ENCODE results near the gene DAG1.

Gene DAG1

DNA sequence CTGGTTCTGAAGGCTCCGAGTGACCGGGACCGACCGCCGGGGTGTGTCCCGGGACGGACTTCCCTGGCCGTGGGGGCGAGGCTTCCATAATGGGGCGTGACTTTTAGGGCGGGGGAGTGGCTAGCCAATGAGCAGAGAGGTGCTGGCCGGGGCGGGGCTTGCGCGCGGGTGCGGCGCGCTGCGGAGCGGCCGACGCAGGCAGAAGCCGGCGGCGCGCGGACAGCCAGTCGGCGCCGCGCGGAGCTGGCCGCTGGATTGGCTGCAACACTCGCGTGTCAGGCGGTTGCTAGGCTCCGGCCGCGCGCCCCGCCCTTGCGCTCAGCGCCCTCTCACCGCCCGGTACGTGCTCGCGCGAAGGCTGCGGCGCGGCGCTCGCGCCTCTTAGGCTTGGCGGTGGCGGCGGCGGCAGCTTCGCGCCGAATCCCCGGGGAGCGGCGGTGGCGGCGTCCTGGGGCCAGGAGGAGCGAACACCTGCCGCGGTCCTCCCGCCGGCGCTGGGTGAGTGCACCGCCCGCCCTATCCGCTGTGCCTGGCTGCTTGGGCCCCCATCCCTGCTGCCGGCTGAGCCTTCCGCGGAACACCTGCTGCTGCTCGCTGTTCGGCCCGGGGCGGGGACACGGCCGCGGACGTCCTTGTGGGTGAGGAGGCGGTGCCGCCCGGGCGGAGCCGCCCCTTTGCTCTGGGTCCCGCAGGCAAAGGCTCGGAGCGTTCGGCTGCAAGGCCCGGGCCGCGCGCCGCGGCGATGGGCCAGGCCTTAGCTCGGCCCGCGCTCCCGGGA lies at the start of gene DAG1:
DAG1 (plus strand) TSS at position 332 of the 778 bp plus-strand sequence. CDS start 40,268 bp downstream, outside the sequence.
- DNase-seq = peak; percentile 85

DNA sequence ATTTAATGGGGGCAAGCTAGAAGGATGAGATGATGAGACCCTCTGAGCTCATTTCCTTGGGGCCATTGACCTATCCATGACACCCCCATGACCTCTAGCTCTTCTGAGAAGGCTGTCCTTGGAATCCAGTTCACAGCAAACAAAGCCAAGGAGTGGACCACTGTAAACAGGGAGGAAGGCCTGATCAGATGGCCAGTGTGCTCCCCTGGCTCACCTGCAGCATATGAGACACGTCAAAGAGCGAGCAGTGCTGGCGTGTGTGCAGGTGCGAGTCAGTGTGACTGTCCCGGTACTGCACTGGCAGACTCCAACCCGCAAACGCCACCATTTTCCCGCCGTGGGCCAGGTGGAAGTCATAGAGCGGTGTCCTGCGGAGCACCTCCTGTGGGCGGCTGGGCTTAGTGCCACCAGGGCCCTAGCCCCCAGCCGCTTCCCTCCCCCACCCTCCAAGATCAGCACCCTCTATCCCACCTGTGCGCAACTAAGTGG lies 48.1 kb upstream of the DAG1 start:
- no peak for DNase-seq

DNA sequence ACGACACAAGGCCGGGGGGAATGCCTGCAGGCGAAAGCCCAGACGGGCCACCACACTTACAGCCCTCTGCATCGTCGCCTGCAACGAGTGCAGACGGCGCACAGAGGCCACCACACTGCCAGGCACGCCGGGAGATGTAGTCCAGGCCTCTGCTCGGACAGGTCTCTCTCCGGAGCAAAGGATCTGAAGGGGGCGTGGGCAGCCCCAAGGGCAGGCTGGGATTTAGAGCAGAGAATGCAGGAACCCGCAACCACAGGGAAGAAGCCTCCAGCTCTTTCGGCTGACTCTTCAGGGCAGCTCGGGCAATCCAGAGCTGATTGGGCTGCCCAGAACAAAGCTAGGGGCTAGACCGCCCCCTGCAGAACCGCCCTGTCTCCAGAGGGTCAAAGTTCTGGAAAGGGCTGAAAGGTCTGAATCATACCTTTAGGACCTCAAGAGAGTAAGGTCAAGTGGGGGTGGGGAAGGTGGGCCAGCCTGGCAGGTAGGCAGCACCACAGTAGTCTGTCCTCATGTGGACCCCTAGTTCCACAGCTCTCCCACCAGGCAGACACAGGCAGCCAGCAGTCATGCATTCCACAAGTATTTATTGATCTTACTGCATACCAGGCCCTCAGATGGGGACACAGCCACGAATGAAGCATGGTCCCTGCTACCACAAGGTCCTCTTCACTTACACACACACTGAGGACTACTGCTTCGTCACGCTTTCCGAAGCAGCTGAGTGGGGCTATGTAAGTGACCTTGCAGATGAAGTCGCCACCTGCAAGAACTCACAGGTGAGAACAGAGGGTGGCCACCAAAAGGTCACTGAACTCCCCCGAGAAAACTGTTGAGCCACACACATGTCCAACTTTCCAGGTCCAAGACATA lies 47.5 kb upstream of the DAG1 start, which contains the start of gene AMT:
AMT (minus strand) TSS at position 95 of the 870 bp plus-strand sequence; CDS start at position 72, 23 bp downstream.
- DNase-seq = no peak

DNA sequence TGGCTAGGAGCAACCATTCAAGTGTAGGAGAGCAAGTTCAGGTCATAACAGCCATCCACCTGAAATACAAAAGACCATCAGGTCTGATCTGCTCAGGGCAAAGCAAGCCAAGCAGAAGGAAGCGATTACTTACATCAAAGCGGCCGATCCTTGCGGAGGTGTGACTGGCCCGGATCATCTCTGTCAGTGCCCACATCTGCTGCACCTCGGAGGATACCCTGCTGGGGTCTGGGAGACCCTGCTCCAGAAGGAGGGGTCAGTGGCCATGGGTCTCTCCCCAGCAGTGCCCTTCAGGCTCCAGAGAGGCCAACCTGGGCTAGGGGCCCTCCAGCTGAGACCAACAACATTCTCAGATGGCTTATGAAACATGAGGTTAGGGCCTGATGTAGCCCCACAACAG lies 45.3 kb upstream of the DAG1 start:
- DNase-seq = no peak

DNA sequence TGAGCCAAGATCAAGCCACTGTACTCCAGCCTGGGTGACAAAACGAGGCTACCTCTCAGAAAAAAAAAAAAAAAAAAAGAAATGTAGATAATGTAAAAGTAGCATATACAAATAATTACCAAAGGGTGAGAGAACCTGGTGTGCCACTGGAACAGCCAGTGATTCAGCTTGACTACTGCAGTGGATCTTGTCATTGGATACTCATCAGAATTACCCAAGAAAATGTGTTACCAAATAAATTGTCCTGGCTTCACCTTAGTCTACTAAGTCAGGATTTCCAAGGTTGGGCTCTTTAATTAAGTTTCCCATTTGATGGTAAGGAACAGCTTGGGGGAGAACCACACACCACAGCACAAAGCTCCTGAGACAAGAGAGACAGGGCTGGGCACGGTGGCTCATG lies 42.5 kb upstream of the DAG1 start:
- DNase-seq = no peak

DNA sequence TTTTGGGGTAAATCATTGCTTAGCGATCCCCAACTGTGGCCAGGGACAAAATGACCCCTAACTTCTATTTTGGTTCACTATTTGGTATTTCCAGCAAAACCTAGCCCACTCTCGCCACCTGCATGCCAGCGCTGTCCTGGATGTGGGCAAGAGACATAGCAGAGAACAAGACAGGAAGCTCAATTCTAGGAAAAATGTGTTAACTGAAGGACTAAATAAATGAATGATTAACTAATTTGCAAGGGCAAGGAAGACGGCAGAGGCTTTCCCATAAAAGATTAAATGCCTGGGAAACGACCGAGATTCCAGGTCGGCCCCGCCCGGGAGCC lies 41.4 kb upstream of the DAG1 start:
- DNase-seq = no peak

DNA sequence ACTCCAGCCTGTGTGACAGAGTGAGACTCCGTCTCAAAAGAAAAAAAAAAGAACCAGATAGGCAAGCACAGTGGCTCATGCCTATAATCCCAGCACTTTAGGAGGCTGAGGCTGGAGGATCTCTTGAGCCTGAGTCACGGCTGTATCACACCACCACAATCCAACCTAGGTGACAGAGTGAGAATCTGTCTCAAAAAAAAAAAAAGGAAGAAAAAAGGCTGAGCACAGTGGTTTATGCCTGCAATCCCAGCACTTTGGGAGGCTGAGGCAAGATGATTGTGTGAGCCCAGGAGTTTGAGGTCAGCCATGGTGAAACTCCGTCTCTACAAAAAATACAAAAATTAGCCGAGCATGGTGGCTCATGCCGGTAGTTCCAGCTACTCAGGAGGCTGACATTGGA lies 35.3 kb upstream of the DAG1 start:
- no peak for DNase-seq

DNA sequence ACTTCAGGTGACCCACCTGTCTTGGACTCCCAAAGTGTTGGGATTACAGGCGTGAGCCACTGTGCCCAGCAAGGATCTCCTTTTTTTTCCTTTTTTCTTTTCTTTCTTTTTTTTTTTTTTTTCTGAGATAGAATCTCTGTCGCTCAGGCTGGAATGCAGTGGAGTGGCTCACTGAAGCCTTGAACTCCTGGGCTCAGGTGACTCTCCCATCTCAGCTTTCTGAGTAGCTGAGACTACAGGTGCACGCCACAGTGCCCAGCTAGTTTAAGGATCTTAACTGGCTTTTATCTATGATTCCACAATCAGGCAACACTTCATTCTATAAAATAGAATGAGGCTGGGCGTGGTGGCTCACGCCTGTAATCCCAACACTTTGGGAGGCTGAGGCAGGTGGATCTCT lies 24.7 kb upstream of the DAG1 start:
- no peak for DNase-seq

DNA sequence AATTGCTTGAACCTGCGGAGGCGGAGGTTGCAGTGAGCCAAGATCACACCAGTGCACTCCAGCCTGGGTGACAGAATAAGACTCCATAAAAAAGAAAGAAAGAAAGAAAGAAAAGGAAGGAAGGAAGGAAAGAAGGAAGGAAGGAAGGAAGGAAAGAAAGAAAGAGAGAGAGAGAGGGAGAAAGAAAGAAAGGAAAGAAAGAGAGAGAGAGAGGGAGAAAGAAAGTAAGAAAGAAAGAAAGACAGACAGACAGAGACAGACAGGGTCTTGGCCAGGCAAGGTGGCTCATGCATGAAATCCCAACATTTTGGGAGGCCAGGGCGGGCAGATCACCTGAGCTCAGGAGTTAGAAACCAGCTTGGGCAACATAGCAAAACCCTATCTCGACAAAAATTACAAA lies 16.4 kb upstream of the DAG1 start:
- DNase-seq = no peak

DNA sequence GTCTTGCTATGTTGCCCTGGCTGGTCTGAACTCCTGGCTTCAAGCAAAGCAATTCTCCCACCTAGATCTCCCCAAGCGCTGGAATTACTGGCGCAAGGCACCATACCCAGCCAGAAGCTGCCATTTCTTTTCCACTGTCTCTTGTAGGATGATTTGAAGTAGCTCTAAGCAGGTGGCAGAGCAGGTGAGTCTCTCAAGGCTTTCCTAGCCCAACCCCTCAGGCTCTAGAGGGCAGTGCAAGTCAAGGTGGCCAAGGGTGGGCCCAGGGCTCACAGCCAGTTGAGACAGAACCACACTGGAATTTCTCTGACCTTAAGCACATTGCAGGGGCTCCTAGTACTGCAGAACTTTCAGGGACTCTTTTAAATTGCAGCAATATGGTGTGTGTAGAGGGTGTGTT lies 15.6 kb upstream of the DAG1 start:
- no peak for DNase-seq

DNA sequence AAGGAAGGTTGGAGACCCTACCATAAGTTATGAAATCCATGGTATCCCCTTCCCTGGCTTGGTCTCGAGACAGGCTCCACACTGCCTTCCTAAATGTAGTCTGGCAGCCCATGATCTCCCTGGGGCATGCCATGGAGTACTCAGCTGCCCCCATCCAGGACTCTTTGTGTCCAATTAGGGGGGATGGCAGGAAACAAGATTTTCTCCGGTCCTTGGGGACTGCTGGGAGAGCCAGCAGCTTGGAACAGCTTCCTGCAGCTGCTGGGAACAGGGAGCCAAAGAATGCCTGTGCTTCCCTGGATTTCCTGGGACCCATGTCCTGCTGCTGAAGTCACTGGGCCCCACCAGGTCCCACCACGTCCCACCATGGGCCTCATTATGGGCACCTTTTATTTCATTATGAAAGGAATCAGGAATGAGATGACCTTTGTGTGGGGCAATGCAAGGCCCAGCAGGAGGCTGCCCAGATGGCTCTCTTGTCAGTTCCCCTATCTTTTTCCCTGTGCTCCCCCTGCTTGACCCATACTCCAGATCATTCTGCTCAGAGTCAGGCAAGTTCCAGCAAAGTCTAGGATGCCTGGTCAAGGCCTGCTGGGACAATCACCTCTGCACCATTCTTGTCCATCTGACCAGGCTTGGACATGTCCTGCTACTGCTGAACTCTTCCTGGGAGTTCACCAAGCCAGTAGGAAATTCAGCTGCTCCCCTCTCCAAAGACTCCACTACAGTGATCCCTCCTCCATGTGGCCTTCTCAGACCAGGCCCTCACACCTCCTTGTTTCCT lies 15.0 kb upstream of the DAG1 start:
- DNase-seq = no peak

DNA sequence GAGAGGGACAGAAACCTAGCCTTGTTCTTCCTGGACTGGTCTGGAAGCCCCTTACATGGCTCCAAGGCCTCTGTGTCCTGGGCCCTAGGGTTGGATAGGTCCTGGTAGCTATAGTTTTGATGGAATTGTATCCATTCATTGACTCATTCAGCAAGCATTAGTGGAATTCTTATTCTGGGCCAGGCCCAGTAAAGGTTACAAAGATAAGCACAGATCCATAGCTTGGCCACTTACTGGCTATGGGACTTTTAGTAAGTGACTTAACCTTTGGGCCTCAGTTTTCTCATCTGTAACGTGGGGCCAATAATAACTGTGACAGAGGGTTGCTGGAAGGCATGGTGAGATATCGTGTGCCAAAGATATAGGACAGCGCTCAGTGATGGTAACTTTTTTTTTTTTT lies 13.6 kb upstream of the DAG1 start:
- no peak for DNase-seq

DNA sequence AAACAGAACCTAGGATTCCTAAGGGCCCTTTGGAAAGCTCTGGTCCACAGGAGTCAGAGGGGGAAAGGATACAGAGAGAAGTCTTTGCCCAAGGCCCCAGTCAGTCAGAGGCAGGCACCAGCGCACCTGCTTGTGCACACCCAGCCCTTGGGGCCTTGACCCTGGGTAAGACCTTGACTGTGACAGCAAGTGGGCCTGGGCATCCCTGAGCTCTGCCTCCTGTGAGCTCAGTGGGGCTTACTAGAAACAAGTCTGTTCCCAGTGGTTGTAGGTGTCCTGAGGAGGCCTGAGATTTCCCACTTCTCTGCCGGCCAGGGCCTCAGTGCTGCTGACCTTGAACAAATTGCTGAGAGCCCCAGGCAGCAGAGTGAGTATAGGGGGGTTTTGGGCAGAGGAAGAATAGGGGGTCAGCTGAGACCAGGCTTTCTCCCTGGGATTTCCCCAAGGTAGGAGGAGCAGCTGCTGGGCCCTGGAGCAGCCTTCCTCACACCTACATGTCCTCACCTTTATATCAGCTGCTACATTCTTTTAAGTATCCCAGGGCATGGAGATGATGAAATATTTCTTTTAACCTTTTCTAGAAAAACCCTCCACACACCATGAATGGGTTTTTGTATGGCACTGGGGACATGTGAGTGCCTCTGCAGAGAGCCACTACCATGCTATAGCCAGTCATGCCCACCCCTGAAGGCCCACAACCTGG lies 9.7 kb upstream of the DAG1 start:
- DNase-seq = no peak

DNA sequence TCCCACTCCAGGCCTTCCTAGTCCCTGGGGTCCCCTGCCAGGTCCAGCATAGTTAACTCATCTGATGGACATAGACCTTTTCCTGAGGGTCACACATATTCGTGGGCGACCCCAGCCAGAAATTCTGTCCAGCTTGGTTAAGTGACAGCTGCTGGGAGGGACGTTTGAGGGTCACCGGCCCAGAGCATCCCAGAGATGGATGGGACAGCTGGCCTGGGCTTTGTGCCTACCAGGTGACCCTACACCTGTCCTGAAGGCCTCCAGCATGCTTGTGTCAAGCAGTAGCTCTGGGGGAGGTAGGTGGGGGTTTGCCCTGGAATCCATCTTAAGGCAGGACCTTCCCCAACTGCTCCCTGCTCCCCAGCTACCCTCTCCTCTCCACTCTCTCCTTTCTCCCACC lies 9.1 kb upstream of the DAG1 start:
- no peak for DNase-seq

DNA sequence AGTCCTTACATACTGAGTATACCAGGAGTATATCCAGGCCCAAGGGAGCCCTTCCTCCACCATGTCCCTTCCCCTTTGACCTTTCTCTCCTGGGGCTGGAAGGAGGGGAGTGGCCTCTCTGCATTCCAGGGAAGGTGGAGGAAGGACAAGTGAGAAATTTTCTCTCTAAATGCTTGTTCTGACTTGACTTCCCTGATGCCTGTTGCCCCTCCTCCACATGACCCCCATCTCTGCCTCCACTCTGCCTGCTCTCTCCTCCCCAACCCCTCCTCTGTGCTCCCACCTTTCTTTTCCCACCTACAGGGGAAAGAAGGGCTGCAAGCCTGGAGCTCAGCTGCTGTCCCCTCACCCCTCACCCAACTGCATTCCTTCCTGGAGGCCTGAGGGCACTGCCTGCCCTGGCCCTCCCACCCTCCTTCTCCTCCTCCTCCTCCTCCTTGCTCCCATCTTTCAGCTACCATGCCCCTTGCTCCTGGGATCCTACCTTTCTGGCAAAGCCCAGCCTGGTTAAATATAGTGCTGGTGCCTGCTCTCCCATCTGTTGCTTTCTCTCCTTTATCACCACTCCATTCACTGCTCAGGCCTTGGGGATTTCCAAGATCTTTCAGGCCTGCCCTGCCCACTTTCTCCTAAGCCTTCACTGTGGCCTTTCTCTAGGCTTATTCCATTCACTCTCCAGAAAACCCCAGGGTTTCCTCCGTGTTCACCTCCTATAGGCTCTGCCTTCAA lies 8.5 kb upstream of the DAG1 start:
- no peak for DNase-seq

DNA sequence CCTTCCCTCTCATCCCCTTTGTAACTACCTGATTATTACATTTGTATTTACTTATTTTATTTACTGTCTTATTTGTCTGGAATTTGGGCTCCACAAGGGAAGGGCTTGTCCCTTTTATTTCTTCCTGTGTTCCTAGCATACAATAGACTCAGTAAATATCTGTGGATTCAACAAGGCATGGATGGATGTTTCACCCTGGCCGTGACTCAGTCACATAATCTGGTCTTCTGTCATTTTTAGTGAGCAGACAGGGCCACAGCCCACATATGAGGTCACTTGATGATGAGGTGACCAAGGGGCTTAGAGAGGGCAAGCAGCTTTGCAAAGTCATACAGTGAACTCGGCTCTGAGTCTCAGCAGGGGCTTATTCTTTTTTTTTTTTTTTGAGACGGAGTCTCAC lies 7.8 kb upstream of the DAG1 start:
- DNase-seq = no peak

DNA sequence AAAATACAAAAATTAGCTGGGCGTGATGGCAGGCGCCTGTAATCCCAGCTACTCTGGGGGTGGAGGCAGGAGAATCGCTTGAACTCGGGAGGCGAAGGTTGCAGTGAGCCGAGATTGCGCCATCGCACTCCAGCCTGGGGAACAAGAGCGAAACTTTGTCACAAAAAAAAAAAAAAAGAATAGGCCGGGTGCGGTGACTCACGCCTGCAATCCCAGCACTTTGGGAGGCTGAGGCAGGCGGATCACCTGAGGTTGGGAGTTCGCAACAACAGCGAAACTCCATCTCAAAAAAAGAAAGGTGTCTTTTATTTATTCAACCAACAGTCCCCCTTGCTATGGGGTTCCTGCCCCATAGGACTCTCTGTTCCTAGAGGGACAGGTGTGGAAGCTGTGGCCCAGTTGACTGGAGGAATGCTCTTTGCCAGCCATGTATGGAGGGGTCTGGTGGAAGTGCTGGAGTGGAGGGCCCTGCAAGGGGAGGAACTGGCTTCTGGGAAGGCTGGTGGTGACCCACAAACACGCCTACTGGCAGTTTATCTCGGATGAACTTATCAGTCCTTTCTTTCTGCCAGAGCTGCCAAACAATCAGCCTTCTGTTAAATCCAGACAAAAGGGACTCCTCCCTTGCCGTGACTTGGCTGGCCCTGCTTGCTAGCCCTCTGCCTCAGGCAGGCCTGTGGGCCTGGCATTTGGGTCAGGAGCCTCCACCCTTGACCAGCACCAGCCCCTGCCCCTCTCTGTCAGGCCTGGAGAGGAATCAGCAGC lies 4.6 kb upstream of the DAG1 start:
- DNase-seq = no peak

DNA sequence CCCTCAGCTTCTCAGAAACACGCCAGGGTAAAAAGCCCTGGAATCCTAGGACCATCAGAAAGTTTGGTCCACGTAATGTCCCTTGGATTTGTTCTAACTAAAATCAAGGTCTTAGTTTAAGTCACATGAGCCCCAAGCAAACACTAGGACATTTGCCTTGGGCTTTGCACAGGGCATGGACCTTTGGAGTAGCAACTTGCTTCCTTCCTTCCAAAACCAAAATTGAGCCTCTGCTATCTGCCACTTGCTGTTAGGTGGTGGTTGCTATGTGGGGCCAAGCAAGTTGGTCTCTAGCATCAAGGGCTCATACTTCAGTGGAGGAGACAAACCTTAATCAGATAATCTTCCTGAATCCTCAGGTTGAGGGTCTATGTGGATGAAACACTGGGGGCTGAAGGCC lies 4.0 kb upstream of the DAG1 start:
- DNase-seq = no peak

DNA sequence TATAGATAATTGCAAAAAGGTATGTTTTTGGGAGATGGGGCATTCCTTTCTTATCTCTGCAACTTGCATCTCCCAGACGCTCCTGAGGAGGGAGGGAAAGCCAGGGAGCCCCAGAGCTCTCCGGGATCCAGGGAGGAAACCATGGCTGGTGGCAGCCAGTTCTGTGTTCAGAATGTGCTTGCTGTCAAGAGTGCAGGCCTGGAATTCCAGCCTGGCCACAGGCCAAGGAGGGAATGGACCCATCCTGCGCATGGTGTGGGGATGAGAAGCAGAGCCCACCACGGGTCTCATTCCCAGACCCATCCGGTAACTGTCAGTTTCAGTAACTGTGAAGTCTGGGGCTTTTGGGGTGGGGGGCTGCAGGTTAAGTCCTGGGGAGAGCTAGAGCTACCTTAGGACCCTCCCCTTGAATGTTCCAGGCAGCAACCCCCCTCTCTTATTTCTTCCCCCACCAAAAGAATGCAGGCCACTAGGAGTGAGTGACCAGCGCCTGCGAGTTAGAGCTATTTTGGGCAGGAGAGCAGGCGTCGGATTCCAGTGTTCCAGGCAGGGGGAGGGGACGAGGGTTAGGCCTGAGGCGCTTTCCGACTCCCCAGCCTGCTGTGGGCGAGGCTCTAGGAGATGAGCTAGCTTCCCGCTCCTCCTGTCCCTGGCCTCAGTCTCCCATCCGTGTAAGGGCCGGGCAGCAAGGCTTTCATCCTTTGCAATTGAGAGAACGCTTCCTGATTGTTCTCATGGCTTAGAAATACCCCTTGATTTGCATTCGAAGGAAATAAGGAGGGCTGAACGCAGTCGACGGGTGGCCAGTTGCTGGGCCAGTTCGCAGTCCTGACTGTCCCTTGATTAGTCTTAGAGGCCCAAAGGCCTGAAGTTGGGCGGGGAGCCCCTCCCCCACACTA lies 781 bp upstream of the DAG1 start:
- no peak for DNase-seq

Measured in NCI-H2171 (cell line).